ENCODE measurements around the gene GPR160.

GRCh38 chr3:170089862-170090600, 52.2 kb downstream of the GPR160 start:
- TF ChIP-seq CTCF (IDR thresholded peaks at IDR 0.05; ENCODE audit: low read depth, low read length, missing input control): no peak
- TF ChIP-seq TAF1 (conservative IDR thresholded peaks at IDR 0.05): no peak
- no peak for TF ChIP-seq GABPA (IDR thresholded peaks at IDR 0.05 in 1 of 2, conservative IDR thresholded peaks at IDR 0.05 in 1 of 2)
- no peak for TF ChIP-seq MAX (IDR thresholded peaks at IDR 0.05)
- no peak for TF ChIP-seq ZBTB33 (IDR thresholded peaks at IDR 0.05)
- no peak for TF ChIP-seq ATF3 (IDR thresholded peaks at IDR 0.05)
- TF ChIP-seq EGR1 (IDR thresholded peaks at IDR 0.05; ENCODE audit: low read depth in 2 of 2): no peak
- TF ChIP-seq JUND (IDR thresholded peaks at IDR 0.05): no peak
- no peak for TF ChIP-seq RAD21 (IDR thresholded peaks at IDR 0.05)
- no peak for TF ChIP-seq REST (IDR thresholded peaks at IDR 0.05)
- no peak for TF ChIP-seq RXRA (IDR thresholded peaks at IDR 0.05)
- TF ChIP-seq FOXA1 (IDR thresholded peaks at IDR 0.05): no peak
- TF ChIP-seq YY1 (IDR thresholded peaks at IDR 0.05): no peak

Data from liver (tissue), 3 donors.